COR-L47 (cell line): ENCODE data around the gene WDR75.
"Not testable (repeated sequence)": the region's sequence is repeated elsewhere in the genome, so short reads cannot be mapped to it uniquely, and the experiment has no call there.

Source experiments
- DNase-seq: peaks from one replicate; lab custom pipeline; 2025; lab: John Stamatoyannopoulos, UW

WDR75 gene

DNA sequence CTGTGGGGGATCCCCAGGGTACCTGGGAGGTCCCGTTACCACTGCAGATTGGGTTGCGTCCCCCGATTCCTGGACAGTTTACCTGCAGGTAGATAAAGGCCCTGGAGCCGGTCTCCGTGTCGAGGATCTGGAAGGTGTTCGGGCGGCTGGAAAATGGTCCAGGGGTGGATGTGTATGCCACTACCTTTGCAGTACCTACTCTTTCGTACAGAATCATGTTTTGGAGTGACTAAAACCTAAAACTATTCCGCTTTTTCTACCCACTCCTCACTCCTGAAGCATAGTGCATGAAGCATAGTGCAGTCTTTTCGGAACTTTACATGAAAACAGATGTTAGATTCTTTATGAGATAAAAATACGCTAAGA lies 418 bp downstream of the WDR75 start:
- DNase-seq, result no peak

DNA sequence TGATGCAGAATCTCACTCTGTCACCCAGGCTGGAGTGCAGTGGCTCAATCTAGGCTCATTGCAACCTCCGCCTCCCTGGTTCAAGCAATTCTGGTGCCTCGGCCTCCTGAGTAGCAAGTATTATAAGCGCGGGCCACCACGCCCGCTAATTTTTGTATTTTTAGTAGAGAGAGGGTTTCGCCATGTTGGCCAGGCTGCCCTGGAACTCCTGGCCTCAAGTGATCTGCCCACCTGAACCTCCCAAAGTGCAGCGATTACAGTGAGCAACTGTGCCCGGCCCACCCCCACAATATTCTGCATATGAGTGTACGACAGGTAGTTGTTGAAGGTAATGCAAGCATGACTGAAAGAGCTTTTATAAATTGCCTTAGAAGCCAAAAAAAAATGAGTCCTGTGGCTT lies 1.2 kb downstream of the WDR75 start:
- DNase-seq, result no peak

DNA sequence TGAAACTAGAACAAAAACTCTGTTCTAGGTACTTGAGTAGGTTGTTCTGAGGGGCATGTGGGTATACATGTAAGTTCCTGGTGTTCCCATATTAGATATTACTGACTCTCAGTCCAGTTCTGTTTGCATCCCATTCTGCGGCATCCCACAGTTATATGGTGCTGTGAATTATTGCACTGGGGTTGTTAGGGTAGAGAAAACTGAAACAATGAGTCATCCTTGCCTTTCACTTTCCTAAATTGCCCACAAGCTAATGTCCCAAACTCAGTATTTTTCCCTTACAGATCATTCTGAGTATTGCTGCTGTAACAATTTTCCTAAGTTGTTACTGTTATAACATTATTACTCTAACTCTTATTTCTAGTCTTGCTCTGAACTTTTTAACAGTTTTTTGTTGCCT lies 3.0 kb downstream of the WDR75 start:
- DNase-seq, result no peak

DNA sequence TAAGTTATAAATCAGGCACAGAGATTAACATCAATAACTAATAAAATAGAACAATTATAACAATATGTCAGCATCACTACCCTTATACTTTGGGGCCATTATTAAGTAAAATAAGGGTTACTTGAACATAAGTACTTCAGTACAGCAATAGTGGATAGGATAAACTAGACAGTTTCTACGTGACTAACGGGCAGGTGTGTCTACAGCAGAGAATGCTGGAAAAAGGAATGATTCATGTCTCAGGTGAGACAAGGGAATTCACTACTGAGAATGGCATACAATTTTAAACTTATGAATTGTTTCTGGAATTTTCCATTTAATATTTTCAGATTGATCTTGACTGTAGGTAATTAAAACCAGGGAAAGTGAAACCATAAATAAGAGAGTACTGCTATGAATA lies 5.5 kb downstream of the WDR75 start:
- no peak for DNase-seq

DNA sequence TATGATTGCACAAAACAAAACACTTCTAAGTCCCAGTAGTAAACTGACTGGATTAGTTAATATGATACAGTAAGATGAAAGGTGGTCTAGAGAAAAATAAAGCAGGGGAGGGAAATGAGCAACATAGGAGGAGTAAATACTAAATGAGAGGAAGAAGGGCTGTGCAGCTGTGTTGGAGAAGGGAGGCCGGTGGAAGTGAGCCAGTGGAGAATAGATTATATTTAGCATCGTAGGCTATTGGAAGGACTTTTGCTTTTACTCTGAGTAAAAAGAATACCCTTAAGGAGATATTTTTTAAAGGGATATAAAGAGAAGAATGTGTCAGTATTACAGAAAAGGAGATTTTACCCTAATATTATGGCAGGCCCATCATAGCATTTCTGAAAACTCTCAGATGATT lies 12.7 kb downstream of the WDR75 start:
- no peak for DNase-seq

DNA sequence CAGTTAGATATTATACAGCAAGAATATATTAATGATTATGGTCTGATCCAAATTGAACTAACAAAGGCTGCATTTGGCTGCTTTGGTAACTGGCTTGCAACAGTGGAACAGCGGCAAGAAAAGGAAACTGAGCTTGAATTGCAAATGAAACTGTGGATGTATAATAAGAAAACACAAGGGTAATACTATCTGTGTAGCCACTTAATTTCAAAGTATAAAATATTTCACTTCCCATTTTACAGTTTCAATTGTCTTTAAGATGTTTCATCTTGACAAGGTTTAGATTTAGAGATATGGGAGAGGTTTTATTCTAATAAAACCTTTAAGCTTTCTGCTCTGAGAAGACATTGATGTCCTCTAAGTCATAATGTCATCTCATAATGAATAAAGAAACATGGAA lies 23.8 kb downstream of the WDR75 start:
- no peak for DNase-seq

DNA sequence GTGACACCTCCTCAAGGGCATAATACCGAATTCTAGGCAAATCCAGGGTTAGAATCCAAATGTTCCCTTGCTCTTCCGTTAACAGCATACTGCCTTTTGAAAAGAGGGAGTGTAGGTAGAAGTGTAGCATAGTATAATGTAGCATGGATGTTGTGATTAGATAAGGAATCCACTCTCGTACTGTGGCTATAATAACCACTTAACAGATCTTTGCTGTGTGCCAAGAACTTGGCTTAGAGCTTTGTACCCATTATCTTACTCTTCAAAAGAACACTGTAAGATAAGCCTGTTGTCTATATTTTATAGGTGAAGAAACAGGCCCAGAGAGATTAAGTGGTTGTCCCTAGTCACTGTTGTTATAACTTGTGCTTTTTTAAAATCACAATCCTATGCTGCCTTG lies 24.2 kb downstream of the WDR75 start:
- DNase-seq, result no peak

DNA sequence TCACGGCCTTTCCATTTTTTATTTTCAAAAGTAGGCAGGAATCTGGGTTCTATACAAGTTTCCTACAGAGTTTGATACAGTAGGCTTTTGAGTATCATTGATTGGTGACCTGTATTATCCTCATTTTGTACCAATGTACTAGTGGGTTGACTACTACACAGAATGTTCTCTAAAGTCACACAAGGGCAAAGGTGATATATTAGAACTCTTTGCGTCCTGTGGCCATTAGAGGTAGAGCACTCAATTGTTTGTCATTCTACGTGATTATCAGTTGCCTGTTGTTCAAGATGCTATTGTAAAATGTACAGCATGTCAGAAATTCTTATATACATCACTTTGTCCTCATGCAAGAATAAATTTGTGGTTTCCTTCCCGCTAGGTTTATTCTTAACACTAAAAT lies 24.8 kb downstream of the WDR75 start:
- no peak for DNase-seq

DNA sequence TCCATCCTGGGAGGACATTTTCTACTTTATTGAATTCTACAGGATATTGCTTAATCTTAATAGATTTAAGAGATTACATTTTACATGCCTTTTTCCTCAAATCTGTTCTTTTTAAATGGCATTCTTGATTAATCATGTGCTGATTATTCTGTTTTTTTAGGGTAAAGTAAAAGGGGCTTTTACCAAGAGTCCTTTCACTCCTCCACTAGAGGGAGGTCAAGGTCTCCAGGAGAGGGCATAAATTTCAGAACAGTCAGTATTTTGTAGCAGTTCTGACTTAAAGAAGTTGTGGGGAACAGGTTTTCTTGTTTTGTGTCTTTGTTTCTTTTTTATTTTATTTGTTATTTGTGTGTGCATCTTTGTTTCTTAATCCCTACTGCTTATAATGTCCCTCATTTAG lies 25.4 kb downstream of the WDR75 start:
- peak; percentile 1 for DNase-seq

DNA sequence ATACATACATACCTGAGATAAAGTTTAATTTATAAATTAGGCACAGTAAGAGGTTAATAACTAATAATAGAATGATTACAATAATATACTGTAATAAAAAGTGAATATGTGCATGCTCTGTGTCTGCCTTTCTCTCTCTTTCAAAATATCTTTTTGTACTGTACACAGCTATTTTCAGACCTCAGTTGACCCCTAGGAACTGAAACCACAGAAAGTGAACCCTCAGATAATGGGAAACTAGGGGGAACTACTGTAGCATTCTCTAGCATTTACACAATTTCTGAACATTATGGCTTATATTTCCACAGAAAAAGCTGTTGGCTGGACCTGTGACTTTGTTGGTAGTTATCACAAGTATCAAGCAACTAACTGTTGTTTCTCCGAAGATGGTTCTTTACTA lies 25.9 kb downstream of the WDR75 start:
- DNase-seq, result no peak

DNA sequence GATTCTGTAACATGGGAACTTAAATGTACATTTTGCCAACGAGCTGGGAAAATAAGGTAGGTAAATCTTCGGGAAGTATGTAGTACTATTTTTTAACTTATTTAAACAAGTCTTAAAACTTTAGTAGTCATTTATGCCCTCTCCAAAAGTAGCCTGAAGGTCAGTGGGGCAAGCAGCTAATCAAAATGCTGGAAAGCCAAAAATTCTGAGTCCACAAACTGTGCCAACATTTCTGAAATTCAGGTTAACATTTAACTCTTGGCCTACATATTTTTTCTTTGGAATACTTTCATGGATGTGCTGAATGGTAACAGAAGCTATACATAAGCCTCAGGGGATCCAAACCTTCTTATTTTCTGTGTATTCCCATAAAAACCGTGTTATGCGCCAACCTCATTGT lies 26.3 kb downstream of the WDR75 start:
- no peak for DNase-seq

DNA sequence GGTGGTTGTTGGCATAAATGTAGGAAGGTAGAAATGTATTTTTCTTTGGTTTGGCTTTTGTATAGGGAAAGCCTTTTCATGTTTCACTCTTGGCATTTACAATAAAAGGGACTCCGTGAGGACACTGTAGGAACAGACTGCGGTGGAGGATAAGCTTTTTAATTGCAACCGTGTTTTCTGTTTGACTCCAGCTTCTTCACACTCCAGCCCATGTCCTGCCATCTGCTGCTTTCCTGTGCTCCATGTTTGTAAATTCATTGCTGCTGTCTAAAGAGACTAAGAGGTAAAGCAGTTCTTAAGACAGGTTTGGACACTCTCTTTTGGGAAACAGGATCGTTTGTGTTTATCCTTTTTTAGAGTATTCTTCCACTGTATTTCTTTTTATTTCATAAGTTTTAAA lies 33.3 kb downstream of the WDR75 start:
- DNase-seq, result no peak

DNA sequence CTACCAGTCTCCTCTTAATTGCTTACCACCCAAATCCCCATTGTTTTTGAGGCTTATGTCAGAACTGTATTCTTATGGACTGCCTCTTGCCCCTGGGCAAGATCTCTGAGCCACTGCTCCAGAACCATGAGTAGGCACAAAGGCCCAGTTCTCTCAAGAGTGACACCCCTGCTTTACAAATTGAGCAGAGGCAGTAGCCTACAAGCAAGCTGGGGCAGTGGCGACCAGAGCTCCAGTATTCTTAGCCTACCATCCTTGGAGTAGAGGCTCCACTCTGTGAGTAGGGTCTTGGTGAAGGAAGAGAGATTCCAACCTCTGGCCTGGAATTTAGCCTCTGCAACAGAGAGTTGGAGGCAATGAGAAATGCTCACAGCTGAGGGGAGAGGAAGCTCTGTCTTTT lies 36.5 kb downstream of the WDR75 start:
- DNase-seq, result no peak

DNA sequence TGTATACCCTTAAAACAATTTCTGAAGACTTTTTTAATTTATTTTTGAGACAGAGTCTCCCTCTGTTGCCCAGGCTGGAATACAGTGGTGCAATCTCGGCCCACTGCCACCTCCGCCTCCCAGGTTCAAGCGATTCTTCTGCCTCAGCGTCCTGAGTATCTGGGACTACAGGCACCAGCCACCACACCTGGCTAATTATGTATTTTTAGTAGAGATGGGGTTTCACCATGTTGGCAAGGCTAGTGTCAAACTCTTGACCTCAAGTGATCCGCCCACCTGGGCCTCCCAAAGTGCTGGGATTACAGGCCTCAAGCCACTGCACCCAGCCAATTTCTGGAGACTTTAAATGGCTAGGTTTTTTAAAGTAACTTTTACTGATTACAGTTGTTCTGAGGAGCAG lies 37.0 kb downstream of the WDR75 start:
- not testable (repeated sequence) for DNase-seq

DNA sequence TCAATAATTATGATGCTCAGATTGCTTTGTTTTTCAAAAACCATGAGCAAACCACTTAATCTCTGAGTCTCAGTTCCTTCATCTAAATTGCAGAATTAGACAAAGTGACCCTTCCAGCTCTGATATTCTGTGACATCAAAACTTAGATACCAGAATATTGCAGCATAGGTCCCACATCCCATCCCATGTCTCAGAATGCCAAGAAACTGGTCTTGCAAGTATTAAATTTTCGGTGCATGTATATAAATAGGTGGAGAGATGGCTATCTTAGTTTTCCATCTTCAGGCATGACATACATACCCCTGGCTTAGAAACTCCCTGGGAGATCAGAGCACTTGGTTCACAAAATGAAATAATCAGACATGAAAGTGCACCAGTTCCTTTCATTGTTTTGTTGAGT lies 39.8 kb downstream of the WDR75 start:
- DNase-seq, result no peak

DNA sequence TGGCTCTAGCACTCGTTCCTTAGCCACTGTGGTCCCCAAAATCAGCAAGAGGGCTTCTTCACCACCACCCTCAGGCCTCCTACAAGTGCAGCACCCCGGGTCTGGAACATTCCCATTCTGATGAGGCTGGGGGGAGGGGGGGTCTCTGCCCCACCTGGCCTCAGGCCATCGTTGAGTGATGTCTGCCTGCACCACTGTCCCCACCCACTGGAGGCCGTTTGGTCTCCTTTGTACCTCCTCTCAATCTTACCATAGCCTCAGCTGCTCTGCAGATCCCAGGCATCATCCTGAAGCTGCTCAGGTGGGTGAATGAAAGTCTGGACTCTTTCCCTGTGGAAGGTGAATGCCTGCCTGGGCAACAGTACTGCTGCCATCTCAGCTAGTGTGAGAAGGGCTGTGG lies 42.3 kb downstream of the WDR75 start:
- no peak for DNase-seq

DNA sequence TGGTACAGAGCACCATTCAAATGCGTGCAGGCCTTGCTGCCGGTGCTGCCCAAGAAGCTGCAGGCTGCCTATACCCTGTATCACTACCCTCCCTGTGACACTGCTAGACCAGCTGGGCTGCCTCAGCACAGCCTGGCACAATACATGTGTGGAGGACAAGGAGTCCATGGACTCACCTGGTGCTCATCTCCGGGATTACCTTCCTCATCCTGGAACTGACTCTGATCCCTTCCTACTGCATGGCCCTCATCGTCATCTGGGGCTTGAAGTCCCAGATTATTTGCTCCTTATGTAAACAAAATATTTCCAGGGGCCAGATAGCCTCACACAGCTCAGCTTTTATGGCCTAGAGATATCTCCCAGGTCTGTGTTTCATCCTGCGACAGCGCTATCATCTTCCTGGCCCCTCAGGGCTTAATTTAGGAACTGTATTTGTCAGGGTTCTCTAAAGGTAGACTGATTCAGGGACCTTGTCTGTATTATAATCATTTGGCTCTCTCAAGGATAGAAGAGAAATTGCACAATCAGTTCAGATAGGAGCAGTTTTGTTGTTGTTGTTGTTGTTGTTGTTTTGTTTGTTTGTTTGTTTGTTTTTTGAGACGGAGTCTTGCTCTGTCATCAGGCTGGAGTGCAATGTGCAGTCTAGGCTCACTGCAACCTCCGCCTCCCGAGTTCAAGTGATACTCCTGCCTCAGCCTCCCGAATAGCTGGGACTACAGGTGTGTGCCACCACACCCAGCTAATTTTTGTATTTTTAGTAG lies 42.9 kb downstream of the WDR75 start:
- no peak for DNase-seq

DNA sequence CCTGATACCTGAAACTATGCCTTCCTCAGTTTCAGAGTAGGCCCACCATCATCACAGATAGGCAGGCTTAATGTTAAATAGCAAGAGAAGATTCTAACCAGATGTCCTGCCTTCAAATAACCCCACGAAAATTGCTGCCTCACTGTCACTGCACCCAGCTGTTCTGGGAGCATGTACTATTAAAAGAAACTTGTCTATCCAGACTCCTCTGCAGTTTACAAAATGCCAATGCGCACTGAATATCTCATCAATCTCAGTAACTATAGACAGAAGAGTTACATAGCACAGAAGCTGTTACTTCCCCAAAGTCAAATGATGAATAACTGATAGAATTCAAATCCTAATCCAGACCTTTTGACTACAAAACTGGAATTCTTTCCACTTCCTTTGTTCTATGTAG lies 43.9 kb downstream of the WDR75 start:
- DNase-seq, result no peak

DNA sequence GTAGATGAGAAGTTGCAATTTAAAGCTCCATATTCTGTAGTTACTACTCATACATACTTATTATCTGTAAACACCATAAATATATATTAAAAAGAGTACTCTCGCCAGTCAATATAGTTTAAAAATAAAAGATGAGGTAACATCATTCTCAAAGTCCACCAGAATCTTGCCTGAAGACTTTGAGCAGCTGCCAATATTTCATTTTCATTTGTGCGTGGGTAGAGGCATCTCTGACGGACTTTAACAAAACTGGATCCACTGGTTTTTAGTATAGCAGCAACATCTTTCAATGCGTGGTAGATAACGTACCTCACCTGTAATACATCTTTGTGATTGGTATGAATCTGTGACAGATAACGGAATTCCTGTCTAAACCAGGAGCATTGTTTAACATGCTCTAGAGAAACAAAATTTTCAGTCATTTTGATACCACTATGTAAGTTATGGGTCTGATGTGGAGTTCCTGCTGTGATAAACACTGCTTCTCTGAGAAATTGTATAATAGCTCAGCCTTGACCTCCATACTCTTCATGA lies 45.0 kb downstream of the WDR75 start:
- DNase-seq, result no peak

DNA sequence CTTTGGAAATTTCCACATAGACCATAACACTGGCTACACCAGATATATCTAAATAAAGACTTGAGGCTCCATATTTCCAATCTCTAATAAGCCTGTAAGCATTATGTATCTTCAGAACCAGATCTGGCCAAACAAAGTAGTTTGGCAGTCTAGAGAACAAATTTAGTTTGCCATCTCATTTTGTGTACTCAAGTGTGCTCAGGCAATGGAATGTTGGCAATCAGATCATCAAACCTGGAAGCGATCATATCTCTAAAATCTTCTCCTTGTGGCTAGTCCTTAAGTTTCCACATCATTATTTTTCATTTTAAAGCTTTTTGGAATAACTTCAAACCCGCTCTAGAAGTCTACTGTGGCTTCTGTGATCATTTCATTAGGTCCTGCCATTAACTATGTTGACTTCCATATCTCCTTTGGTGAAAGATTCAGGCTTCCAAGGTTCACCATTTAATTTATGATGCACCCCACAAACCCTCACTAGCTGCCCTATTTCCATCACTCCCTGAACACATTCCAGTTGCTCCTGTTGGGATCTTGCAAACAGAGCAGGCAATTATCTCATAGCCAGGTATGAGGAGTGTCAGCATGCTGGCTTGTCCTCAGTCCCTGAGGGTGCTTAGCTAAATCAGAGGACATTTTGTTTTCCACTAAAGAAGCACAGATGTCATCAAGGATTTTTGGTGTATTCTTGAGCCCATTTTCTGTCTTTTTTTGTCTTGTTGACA lies 46.2 kb downstream of the WDR75 start:
- DNase-seq, result no peak

DNA sequence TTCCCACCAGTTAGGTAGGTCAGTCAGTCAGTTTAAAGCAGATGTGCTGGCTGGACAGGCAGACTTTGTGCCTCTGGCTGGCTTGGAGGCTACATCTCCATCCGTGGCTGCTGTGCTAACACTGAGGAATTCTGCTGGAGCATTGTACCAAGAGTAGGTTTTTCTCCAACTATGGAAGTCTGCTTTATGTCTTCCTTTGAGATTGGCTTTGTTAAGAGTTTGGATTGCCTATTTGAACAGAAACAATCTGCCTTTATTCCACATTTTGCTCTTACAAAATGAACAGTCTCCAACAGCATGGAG lies 46.7 kb downstream of the WDR75 start:
- no peak for DNase-seq

DNA sequence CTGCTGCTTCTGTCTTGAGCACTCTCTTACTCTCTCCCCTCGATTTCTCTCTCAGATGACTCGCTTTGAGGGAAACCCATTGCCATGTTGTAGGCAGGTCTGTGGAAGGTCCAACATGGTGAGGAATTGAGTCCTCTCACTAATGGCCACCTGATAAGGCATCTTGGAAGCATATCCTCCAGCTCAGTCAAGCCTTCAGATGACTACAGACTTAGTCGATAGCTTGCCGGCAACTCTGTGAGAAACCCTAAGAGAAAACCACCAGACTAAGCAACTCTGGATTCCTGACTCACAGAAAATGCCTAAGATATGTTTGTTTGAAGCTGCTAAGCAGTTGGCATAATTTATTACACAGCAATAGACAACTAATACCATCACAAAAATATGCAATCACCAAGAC lies 51.2 kb downstream of the WDR75 start:
- no peak for DNase-seq

DNA sequence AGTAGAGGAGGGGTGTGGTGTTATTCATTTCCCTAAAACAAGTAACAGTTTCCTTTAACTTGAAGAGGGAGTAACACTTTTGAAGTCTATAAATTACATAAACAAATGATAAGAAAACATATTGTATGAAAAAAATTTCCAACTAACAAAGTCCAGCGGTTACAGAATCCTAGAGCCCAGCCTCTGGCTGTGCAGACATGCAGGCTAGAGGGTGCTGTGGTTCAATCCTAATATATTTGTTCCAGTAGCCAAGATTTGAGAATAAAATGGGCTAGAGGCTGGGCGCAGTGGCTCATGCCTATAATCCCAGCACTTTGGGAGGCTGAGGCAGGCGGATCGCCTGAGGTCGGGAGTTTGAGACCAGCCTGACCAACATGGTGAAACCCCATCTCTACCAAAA lies 56.9 kb downstream of the WDR75 start:
- no peak for DNase-seq

DNA sequence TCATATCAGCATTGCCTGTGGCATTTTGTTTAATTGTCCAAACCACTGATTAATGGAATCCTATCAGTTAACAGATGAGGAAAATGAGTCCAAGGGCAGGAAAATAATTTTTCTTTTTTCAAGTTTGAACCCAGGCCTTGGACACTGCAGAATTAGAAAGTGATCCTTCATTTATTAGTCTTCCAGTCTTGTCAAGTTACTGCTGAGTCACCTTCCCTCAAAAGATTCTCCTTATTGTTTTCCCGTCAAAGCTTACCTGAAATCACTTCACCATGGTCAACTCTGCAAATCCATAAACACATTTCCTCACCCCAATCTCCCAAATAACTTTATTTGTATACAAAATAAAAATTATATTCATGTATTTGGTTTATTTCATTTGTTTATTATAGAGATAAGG lies 57.9 kb downstream of the WDR75 start:
- DNase-seq, result no peak
